SU-DHL-6 (cell line): ENCODE measurements around the gene TNIP3.

Experiments used
- EZH2phosphoT487 ChIP-seq: fragments of 200-600 bp; sonication (generic), shearing (Covaris generic); conservative IDR thresholded peaks from 2 replicates; pipeline ENCODE4 v1.6.1; 2018; ENCODE audit warnings: mild to moderate bottlenecking, antibody characterized with exemption, low read length, moderate library complexity, mixed read lengths
- TF ChIP-seq, protein P1 (sequence below): fragments of 200-600 bp; sonication (generic); IDR thresholded peaks from one replicate; pipeline ENCODE4 v1.5.1; 2017; ENCODE audit warnings: antibody characterized with exemption, mild to moderate bottlenecking, low read length, moderate library complexity; ENCODE audit not compliant: insufficient read depth, poor library complexity, severe bottlenecking

DNA sequence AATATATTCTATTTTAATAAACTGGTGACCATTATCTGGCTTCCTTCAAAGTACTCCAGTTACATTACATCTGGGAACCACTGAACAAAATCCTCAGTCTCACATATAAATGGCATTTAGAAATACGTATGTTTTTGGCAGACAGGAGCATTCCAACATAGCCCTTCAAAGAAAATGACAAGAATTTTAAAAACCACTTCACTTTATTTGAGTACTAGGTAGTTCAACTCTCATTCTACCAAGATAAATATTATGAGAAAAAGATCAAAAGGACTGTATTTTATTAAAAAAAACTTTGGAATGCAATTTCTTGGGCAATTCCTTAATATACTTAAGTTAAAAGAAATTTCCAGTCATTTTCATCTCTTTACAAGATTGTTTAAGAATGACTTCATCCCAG lies 17.6 kb downstream of the TNIP3 start:
- TF ChIP-seq, protein P1, sequence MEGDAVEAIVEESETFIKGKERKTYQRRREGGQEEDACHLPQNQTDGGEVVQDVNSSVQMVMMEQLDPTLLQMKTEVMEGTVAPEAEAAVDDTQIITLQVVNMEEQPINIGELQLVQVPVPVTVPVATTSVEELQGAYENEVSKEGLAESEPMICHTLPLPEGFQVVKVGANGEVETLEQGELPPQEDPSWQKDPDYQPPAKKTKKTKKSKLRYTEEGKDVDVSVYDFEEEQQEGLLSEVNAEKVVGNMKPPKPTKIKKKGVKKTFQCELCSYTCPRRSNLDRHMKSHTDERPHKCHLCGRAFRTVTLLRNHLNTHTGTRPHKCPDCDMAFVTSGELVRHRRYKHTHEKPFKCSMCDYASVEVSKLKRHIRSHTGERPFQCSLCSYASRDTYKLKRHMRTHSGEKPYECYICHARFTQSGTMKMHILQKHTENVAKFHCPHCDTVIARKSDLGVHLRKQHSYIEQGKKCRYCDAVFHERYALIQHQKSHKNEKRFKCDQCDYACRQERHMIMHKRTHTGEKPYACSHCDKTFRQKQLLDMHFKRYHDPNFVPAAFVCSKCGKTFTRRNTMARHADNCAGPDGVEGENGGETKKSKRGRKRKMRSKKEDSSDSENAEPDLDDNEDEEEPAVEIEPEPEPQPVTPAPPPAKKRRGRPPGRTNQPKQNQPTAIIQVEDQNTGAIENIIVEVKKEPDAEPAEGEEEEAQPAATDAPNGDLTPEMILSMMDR = no peak
- no peak for TF ChIP-seq EZH2phosphoT487
